GM21576 (cell line): ENCODE data around the gene SPEM2.
"Not testable (repeated sequence)": the region's sequence is repeated elsewhere in the genome, so short reads cannot be mapped to it uniquely, and the experiment has no call there.

Experiments
- ATAC-seq: cut with Tn5 transposase; IDR thresholded peaks from one replicate; pipeline ENCODE4 v1.9.1; 2021; ENCODE audit warnings: mild to moderate bottlenecking, moderate library complexity; ENCODE audit not compliant: unreplicated experiment

Gene SPEM2

DNA sequence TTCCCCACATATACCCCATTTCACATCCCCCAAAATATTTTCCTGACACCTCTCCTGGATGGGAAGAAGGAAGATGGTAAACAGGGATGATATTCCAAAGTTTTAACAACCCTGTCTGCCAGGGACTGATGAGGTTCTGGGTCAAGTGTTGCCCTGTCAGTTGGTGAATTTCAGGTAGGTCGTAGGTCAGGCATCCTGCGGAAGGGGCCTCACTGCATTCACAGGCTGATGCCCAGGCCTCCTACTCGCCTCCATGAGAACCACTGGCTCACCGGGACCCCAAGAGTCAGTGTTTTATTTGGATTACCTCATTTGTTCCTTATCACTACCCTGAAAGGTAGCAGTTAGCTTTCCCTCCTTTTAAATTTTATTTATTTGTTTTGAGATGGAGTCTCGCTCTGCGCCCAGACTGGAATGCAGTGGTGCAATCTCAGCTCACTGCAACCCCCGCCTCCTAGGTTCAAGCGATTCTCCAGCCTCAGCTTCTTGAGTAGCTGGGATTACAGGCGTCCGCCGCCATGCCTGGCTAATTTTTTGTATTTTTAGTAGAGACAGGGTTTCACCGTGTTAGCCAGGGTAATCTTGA lies 43.5 kb downstream of the SPEM2 start:
- ATAC-seq = no peak

DNA sequence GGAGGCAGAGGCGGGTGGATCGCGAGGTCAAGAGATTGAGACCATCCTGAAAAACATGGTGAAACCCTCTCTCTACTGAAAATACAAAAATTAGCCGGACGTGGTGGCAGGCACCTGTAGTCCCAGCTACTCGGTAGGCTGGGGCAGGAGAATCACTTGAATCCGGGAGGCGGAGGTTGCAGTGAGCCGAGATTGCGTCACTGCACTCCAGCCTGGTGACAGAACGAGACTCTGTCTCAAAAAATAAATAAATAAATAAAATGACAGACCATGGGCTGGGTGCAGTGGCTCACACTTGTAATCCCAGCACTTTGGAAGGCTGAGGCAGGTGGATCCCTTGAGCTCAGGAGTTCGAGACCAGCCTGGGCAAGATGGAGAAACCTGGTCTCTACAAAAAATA lies 44.4 kb downstream of the SPEM2 start:
- not testable (repeated sequence) for ATAC-seq

DNA sequence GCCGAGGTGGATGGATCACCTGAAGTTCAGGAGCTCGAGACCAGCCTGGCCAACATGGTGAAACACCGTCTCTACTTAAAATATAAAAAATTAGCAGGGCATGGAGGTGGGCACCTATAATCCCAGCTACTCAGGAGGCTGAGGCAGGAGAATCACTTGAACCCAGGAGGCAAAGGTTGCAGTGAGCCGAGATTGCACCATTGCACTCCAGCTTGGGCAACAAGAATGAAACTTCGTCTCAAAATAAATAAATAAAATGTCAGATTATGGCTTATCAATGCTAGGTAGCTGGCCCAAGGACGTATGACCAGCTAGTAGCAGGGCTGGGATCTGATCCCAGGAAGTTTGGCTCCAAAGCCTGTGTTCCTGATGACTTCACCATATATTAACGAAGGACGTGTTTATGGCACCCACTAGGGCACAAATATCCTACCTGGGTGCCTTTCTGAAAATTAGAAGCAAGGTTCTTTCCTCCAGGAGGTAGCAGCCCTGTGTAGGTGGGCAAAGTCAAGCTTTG lies 45.1 kb downstream of the SPEM2 start:
- ATAC-seq = not testable (repeated sequence)

DNA sequence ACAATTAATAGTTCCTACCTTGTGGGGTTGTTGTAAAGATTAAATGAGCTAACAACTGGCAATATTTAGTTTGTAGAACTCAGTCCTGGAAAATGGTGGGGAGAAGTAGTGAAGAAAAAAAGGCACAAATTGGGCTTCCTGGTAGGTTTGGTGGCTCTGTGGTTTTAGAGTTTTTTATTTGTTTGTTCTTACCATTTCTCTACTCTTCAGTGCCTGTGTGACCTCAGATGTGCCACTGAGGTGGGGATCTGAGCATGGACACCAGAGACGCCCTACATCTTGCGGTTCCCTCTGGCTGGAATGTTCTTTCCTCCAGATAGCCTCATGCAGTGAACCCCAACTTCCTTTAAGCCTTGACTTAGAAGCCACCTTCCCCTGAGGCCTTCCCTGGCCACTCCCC lies 46.3 kb downstream of the SPEM2 start:
- ATAC-seq = no peak

DNA sequence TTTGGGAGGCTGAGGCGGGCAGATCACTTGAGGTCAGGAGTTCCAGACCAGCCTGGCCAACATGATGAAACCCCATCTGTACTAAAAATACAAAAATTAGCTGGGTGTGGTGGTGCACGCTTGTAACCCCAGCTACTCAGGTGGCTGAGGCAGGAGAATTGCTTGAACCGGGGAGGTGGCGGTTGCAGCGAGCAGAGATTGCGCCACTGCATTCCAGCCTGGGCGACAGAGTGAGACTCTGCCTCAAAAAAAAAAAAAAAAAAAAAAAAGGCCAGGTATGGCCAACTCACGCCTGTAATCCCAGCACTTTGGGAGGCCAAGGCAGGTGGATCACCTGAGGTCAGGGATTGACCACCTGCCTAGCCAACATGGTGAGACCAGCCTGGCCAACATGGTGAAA lies 49.4 kb downstream of the SPEM2 start:
- not testable (repeated sequence) for ATAC-seq

DNA sequence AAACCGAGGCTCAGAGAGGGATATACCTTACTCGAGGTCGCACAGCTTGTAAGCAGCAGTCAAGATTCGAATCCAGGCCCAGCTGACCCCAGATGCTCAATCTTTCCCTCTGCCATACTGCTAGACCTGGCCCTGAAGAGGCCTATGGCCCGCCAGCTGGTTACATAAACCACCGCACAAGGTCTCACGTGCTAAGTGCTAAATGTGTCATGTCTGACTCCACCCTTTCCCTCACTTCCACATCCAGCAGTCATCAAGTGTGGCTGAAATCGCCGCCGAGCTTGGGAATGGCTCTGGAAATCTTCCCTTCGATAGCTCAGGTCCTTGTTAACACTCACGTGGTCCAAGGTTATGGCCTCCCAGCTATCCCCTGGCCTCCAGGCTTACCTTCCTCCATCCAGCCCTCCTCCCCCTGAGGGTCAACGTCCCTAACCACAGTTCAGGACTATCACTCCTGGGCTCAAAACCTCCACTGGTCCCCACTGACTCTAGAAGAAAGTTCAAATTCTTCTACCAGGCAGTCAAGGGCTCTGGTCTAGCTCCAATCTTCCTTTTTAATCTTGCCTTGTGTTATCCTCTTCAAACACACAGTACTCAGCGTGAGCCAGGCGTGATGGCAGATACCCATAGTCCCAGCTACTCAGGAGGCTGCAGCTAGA lies 50.5 kb downstream of the SPEM2 start:
- no peak for ATAC-seq

DNA sequence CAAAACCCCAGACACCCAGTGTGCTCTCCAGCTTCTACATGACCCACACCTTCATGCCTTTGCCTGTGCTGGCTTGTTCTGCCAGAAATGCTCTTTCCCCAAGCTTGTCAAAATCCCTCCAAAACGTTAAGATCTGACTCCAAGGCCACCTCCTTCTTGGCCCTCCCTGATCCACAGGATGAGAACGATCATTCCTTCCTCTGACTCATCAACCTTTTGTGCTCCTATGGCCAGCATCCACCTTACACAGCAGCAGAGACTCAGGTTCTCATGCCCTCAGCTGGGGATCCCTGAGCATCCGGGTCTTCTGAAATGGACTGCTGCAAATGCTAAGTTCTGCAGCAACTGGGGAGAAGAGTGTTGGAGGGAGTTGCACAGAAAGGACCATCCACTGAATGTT lies 51.1 kb downstream of the SPEM2 start:
- ATAC-seq = no peak

DNA sequence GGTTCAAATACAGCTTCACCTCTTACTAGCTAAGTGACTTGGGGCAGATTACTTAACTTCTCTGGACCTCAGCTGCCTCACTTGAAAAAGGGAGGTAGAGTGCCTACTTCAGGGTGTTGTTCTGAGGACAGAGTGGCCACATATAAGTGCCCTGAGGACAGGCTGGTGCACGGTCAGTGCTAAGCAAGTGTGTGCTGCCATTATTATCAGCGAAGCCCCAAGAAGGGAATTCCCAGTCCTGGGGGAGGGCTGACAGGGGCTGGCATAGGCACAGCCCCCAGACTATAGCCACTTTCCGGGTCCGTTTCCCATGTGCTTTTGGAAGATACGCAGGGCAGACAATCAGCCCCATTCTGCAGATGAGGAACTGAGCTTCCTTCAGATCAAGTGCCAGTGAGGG lies 51.5 kb downstream of the SPEM2 start:
- no peak for ATAC-seq
